ENCODE data around the gene RTN4R.
"Not testable (repeated sequence)": the region's sequence is repeated elsewhere in the genome, so short reads cannot be mapped to it uniquely, and the experiment has no call there.

DNA sequence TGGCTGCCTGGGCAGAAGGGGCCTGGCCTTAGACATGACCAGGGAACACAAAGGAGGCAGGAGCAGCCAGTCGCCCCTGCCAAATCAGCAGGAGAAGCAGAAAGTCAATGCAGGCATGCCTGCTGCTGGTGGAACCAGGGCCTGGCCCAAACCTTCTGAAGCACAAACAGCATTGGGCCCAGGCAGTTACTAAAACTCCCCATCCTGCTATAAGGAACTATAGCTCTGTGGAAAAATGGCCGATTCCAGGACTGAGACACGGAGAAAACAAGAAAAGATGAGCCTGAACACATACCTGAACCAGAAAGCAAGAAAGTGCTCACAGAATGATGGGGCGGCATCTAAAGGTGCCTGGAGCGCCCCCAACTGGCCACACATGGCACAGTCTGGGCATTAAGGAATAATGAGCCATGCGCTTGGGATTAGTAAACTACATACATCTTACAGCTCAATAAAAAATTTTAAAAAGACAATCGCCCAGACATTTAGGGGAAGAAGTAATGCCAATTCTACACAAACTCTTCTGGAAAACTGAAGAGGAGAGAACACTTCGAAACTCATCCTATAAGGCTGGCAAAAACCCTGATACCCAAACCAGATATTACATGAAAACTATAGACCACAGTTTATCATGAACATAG is 49.4 kb upstream of the RTN4R start:
- TF ChIP-seq, protein P1, sequence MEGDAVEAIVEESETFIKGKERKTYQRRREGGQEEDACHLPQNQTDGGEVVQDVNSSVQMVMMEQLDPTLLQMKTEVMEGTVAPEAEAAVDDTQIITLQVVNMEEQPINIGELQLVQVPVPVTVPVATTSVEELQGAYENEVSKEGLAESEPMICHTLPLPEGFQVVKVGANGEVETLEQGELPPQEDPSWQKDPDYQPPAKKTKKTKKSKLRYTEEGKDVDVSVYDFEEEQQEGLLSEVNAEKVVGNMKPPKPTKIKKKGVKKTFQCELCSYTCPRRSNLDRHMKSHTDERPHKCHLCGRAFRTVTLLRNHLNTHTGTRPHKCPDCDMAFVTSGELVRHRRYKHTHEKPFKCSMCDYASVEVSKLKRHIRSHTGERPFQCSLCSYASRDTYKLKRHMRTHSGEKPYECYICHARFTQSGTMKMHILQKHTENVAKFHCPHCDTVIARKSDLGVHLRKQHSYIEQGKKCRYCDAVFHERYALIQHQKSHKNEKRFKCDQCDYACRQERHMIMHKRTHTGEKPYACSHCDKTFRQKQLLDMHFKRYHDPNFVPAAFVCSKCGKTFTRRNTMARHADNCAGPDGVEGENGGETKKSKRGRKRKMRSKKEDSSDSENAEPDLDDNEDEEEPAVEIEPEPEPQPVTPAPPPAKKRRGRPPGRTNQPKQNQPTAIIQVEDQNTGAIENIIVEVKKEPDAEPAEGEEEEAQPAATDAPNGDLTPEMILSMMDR (IDR thresholded peaks at IDR 0.05), result peak in 2 of 4 experiments; percentile 18 to 36
- TF ChIP-seq POLR2A (IDR thresholded peaks at IDR 0.05), result not testable (repeated sequence)
